Fibroblast of pulmonary artery (primary cell): ENCODE data around the gene KBTBD2.
"Not testable (repeated sequence)": the region's sequence is repeated elsewhere in the genome, so short reads cannot be mapped to it uniquely, and the experiment has no call there.

Source experiments
- DNase-seq: peaks from one replicate; pipeline ENCODE4 v3.0.0-alpha.2; 2010; ENCODE audit warnings: low read depth
- H3K4me3 ChIP-seq: replicated peaks from 2 replicates; pipeline ENCODE4 v1.5.1; 2011; ENCODE audit warnings: low read depth, mild to moderate bottlenecking, control low read depth, low read length, moderate library complexity
- CTCF ChIP-seq: IDR thresholded peaks from 2 replicates; pipeline ENCODE4 v1.5.1; 2011; ENCODE audit warnings: mild to moderate bottlenecking, control low read depth, low read length, inconsistent platforms; ENCODE audit errors: missing control alignments

The KBTBD2 gene

GRCh38 chr7:32888505-32888904 lies 3.1 kb downstream of the KBTBD2 start:
- no peak for DNase-seq
- no peak for TF ChIP-seq CTCF
- H3K4me3 ChIP-seq, result no peak overlapping the region

- TF ChIP-seq CTCF, result no peak
- H3K4me3 ChIP-seq, result no peak overlapping the region
- DNase-seq, result no peak
Measured at GRCh38 chr7:32887395-32887794, 4.2 kb downstream of the KBTBD2 start.

GRCh38 chr7:32881074-32881982 lies 10.2 kb downstream of the KBTBD2 start:
- no peak for DNase-seq
- no peak overlapping the region for H3K4me3 ChIP-seq
- no peak for TF ChIP-seq CTCF

GRCh38 chr7:32879460-32879859 lies 12.1 kb downstream of the KBTBD2 start:
- DNase-seq, result peak; percentile 15
- no peak overlapping the region for H3K4me3 ChIP-seq
- no peak for TF ChIP-seq CTCF

- H3K4me3 ChIP-seq, DNase-seq: not testable (repeated sequence)
Measured at GRCh38 chr7:32878023-32878422, 13.5 kb downstream of the KBTBD2 start.

GRCh38 chr7:32872421-32872820 lies 19.1 kb downstream of the KBTBD2 start:
- no peak for DNase-seq
- no peak for TF ChIP-seq CTCF
- no peak overlapping the region for H3K4me3 ChIP-seq

GRCh38 chr7:32871624-32872371 lies 19.8 kb downstream of the KBTBD2 start:
- no peak overlapping the region for H3K4me3 ChIP-seq
- no peak for DNase-seq
- TF ChIP-seq CTCF, result no peak
